ENCODE measurements around the gene PRAC2.

PRAC2 gene

GRCh38 chr17:48730240-48730550 is 7.2 kb downstream of the PRAC2 start:
- no peak for TF ChIP-seq CTCF (IDR thresholded peaks at IDR 0.05; ENCODE audit: low read depth, low read length, missing control alignments)
- H3K4me3 ChIP-seq (replicated peaks; ENCODE audit: low read depth, low read length), result no peak overlapping the region
- DNase-seq (ENCODE audit: extremely low read depth, low read depth), result no peak

GRCh38 chr17:48731355-48731754 is 8.4 kb downstream of the PRAC2 start:
- no peak overlapping the region for H3K4me3 ChIP-seq (replicated peaks; ENCODE audit: low read depth, low read length)
- TF ChIP-seq CTCF (IDR thresholded peaks at IDR 0.05; ENCODE audit: low read depth, low read length, missing control alignments), result no peak
- DNase-seq (ENCODE audit: extremely low read depth, low read depth), result no peak

- DNase-seq (ENCODE audit: extremely low read depth, low read depth), result no peak
- H3K4me3 ChIP-seq (replicated peaks; ENCODE audit: low read depth, low read length), result no peak overlapping the region
- no peak for TF ChIP-seq CTCF (IDR thresholded peaks at IDR 0.05; ENCODE audit: low read depth, low read length, missing control alignments)
Measured at GRCh38 chr17:48732688-48733629, 10.0 kb downstream of the PRAC2 start.

GRCh38 chr17:48733632-48734328 is 10.8 kb downstream of the PRAC2 start:
- H3K4me3 ChIP-seq (replicated peaks; ENCODE audit: low read depth, low read length), result no peak overlapping the region
- DNase-seq (ENCODE audit: extremely low read depth, low read depth), result no peak
- no peak for TF ChIP-seq CTCF (IDR thresholded peaks at IDR 0.05; ENCODE audit: low read depth, low read length, missing control alignments)

GRCh38 chr17:48734333-48735061 is 11.5 kb downstream of the PRAC2 start:
- TF ChIP-seq CTCF (IDR thresholded peaks at IDR 0.05; ENCODE audit: low read depth, low read length, missing control alignments), result no peak
- H3K4me3 ChIP-seq (replicated peaks; ENCODE audit: low read depth, low read length), result no peak overlapping the region
- no peak for DNase-seq (ENCODE audit: extremely low read depth, low read depth)

- no peak overlapping the region for H3K4me3 ChIP-seq (replicated peaks; ENCODE audit: low read depth, low read length)
- no peak for DNase-seq (ENCODE audit: extremely low read depth, low read depth)
- TF ChIP-seq CTCF (IDR thresholded peaks at IDR 0.05; ENCODE audit: low read depth, low read length, missing control alignments), result no peak
Measured at GRCh38 chr17:48735062-48735351, 12.0 kb downstream of the PRAC2 start.
